SK-N-MC (cell line): Measurements from ENCODE around the gene POLD1.
"Not testable (repeated sequence)": the region's sequence is repeated elsewhere in the genome, so short reads cannot be mapped to it uniquely, and the experiment has no call there.

Source experiments
- DNase-seq: peaks from one replicate; pipeline ENCODE4 v3.0.0-alpha.2; 2011; ENCODE audit warnings: low read depth, low spot score
- H3K27ac ChIP-seq: fragments of 200-600 bp; sonication (generic); 2 replicates; pipeline ENCODE4 v1.5.1; 2016; ENCODE audit warnings: mixed run types
- H3K36me3 ChIP-seq: fragments of 200-600 bp; sonication (generic); 2 replicates; pipeline ENCODE4 v1.6.1; 2017; ENCODE audit warnings: antibody characterized with exemption, low read length, mixed read lengths; ENCODE audit not compliant: insufficient read depth
- H3K4me3 ChIP-seq: fragments of 200-600 bp; sonication (generic); 2 replicates; pipeline ENCODE4 v1.5.1; 2016
- H3K9ac ChIP-seq: fragments of 200-600 bp; sonication (generic); 2 replicates; pipeline ENCODE4 v1.8.0; 2017; ENCODE audit warnings: mixed run types, mixed read lengths; ENCODE audit not compliant: insufficient read length
- H3K9me3 ChIP-seq: fragments of 200-600 bp; sonication (generic); 2 replicates; pipeline ENCODE4 v1.6.1; 2017; ENCODE audit warnings: low read depth, mild to moderate bottlenecking, antibody characterized with exemption, low read length, moderate library complexity, mixed read lengths
- EZH2 ChIP-seq: fragments of 200-600 bp; sonication (generic); IDR thresholded peaks from one replicate; pipeline ENCODE4 v1.6.1; 2017; ENCODE audit warnings: antibody characterized with exemption
- FOXP2 ChIP-seq: optimal IDR thresholded peaks from 2 replicates; pipeline ENCODE3; 2011; ENCODE audit warnings: mild to moderate bottlenecking, moderate library complexity; ENCODE audit not compliant: insufficient read depth; ENCODE audit errors: extremely low read length, control extremely low read depth
- POLR2AphosphoS5 ChIP-seq: IDR thresholded peaks from 2 replicates; pipeline ENCODE4 v1.6.1; 2012; ENCODE audit warnings: mild to moderate bottlenecking, low read depth, low read length, borderline replicate concordance

Gene POLD1

DNA sequence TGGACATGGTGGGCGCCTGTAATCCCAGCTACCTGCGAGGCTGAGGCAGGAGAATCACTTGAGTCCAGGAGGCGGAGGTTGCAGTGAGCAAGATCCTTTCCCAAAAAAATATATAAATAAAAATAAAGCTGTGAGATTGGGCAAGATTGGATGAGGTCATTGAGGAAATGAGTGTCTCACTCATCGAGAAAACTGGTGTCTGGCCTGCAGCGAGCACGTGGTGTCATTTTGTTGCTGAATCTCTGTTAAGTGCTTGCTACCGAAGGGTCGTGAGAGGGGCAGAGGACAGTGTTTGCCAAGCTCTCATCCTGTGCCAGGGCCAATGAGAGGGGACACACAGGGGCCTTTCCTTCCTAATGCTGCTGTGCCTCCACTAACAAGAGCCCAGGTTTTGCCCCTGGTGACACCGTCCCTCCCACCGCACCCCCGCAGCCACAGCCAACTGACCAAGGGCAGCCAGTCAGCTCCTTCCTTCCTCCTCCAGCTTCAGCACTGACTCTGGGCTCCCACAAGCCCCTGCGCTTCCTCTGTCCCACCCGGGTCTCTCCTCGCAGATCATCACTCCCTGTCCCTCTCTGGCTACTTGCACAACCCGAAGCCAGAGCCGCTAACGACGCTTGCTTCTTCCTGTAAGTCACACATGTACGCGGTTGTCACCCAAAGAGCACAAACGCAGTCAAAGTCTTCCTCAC is 3.2 kb downstream of the POLD1 start:
- no peak overlapping the region for H3K27ac ChIP-seq
- TF ChIP-seq POLR2AphosphoS5 = no peak
- TF ChIP-seq EZH2 = no peak
- TF ChIP-seq FOXP2 = no peak
- H3K4me3 ChIP-seq = no peak overlapping the region
- no peaks in the 10 kb centered on the region for H3K9me3 ChIP-seq
- DNase-seq = no peak
- H3K36me3 ChIP-seq = peaks cover 22% of the 10 kb centered on the region; the same call in 1 of the 2 replicates
- H3K9ac ChIP-seq = no peak overlapping the region

DNA sequence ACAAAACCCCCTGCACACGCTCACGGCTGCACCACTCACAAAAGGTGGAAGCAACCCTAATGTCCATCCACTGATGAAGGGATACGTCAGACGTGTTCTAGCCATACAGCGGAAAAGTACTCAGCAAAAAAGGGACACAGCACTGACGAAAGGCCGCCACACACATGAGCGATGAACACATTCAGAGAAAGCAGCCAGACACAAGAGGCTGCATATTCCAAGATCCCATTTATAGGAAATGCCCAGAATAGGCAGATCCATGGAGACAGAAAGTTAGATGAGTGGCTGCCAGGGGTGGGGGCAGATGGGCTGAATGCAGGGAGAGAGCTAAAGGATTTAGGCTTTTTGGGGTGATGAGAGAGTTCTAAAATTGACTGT is 3.7 kb downstream of the POLD1 start:
- Histone ChIP-seq H3K36me3 (peaks cover 27% of the 10 kb centered on the region), H3K9ac (no peak overlapping the region), H3K27ac (no peak overlapping the region), H3K4me3 (no peak overlapping the region), H3K9me3 (no peaks in the 10 kb centered on the region)
- TF ChIP-seq POLR2AphosphoS5 (no peak), EZH2 (no peak), FOXP2 (no peak)
- DNase-seq = no peak

DNA sequence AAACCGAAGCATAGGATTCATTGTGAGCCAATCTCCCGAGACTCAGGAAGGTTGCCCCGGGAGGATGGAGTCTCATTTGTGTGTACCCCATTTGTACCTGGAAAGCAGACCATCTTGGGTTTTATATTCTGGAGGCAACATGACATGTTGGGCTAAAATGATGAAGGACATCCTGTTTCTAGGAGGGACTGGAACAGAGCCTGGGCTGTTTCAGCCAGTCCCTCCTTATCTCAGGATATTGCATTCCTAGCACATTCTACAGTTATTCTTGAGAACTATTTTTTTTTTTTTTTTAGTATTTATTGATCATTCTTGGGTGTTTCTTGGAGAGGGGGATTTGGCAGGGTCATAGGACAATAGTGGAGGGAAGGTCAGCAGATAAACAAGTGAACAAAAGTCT is 6.1 kb downstream of the POLD1 start:
- H3K4me3 ChIP-seq, H3K27ac ChIP-seq, DNase-seq, H3K9ac ChIP-seq, H3K9me3 ChIP-seq: not testable (repeated sequence)
- H3K36me3 ChIP-seq = peaks cover 31% of the 10 kb centered on the region

DNA sequence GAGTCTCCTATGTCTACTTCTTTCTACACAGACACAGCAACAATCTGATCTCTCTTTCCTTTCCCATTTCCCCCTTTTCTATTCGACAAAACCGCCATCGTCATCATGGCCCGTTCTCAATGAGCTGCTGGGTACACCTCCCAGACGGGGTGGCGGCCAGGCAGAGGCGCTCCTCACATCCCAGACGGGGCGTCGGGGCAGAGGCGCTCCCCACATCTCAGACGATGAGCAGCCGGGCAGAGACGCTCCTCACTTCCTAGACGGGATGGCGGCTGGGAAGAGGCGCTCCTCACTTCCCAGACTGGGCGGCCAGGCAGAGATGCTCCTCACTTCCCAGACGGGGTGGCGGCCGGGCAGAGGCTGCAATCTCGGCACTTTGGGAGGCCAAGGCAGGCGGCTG is 6.8 kb downstream of the POLD1 start:
- peaks cover 31% of the 10 kb centered on the region for H3K36me3 ChIP-seq

DNA sequence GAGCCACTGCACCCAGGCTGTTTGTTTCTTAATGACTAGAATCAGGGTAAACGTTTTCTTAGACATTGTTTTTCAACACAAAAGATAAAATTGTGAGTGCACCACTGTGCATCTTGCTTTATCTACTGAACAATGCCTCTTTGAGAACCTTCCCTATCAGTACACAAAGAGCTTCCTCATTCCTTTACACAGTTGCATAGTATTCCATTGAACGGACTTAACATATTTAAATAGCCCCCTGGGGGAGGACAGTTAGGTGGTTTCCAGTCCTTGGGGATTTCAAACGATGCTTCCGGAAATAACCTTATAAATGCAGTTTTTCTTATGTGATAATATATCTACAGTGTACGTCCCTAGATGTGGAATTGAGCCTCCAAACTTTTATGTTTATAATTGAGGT is 8.6 kb downstream of the POLD1 start:
- Histone ChIP-seq H3K4me3 (no peak overlapping the region), H3K27ac (no peak overlapping the region), H3K36me3 (peaks cover 19% of the 10 kb centered on the region), H3K9ac (no peak overlapping the region), H3K9me3 (no peaks in the 10 kb centered on the region)
- TF ChIP-seq FOXP2 (no peak), EZH2 (no peak), POLR2AphosphoS5 (no peak)
- DNase-seq = no peak

More for the DNA sequence above, 6.8 kb downstream of the POLD1 start:
- DNase-seq, H3K27ac ChIP-seq, H3K9ac ChIP-seq, H3K4me3 ChIP-seq, H3K9me3 ChIP-seq: not testable (repeated sequence)

DNA sequence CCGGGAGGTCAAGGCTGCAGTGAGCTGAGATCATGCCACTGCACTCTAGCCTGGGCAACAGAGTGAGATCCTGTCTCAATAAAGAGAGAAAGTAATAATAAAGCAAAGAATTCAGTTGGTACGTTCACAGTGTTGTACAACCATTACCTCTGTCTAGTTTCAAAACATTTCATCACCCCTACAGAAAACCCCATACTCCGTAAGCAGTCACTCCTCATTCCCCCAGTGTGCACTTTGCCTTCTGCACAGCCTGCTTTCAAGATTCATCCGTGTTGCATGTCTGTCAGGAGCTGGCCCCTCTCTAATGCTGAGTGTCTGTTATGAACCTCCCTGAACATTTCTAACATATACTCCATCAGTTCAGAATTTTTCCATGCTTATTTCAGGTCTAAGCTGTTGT is 9.4 kb downstream of the POLD1 start:
- TF ChIP-seq POLR2AphosphoS5 (no peak), FOXP2 (no peak), EZH2 (no peak)
- Histone ChIP-seq H3K36me3 (peaks cover 15% of the 10 kb centered on the region), H3K9ac (no peak overlapping the region), H3K4me3 (no peak overlapping the region), H3K27ac (no peak overlapping the region; the same call in 1 of the 2 replicates), H3K9me3 (no peaks in the 10 kb centered on the region)
- DNase-seq = no peak

DNA sequence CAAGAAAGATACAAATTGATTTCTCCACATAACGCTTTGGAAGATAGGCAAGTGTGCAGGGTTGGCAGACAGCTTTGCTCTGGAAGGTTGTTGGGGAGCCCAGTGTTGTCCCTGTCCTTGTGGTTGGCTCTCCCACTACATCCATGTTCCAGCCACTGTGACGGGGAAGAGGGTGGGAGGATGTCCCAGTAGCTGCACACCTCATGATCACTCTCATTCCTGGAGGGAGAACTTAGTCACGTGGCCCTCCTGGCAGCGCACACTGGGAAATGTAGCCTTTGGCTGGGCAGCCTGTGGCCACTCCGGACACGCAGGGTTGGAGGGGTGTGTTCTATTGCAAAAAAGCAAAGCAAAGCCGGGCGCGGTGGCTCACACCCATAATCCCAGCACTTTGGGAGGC is 9.9 kb downstream of the POLD1 start:
- H3K36me3 ChIP-seq = peaks cover 18% of the 10 kb centered on the region
- TF ChIP-seq POLR2AphosphoS5 = no peak
- no peak for TF ChIP-seq EZH2
- TF ChIP-seq FOXP2 = no peak
- no peak overlapping the region for H3K9ac ChIP-seq
- H3K27ac ChIP-seq = peak overlapping the region; percentile 17; the same call in 1 of the 2 replicates
- H3K9me3 ChIP-seq = no peaks in the 10 kb centered on the region
- no peak for DNase-seq
- no peak overlapping the region for H3K4me3 ChIP-seq

DNA sequence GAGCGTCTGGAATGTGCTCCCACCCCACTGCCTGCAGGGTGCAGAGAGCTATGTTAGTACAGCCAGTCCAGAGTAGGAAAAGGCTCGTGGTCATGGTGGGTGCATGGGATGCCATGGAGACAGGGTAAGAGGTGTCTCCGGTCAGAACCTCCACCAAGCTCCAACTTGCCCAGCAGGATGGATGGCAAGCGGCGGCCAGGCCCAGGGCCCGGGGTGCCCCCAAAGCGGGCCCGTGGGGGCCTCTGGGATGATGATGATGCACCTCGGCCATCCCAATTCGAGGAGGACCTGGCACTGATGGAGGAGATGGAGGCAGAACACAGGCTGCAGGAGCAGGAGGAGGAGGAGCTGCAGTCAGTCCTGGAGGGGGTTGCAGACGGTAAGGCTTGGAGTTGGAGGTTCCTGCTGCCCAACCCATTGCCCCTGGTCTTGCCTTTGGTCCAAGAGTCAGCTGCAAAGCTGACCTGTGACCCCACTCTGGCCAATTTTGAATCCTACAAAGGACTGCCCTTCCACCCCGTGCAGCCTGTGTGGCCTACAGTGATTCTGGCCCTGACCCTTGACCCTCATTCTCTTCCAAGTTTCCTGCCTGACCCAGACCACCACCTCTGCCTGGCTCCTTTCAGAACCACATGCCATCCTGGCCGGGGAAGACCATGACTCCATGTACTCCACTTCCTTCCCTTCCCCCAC is 14.7 kb downstream of the POLD1 start:
- no peaks in the 10 kb centered on the region for H3K9me3 ChIP-seq
- TF ChIP-seq EZH2 (no peak), POLR2AphosphoS5 (no peak), FOXP2 (no peak)
- DNase-seq = no peak
- peaks cover 27% of the 10 kb centered on the region; the same call in 1 of the 2 replicates for H3K36me3 ChIP-seq
- no peak overlapping the region for H3K4me3 ChIP-seq
- H3K9ac ChIP-seq = no peak overlapping the region
- H3K27ac ChIP-seq = no peak overlapping the region

DNA sequence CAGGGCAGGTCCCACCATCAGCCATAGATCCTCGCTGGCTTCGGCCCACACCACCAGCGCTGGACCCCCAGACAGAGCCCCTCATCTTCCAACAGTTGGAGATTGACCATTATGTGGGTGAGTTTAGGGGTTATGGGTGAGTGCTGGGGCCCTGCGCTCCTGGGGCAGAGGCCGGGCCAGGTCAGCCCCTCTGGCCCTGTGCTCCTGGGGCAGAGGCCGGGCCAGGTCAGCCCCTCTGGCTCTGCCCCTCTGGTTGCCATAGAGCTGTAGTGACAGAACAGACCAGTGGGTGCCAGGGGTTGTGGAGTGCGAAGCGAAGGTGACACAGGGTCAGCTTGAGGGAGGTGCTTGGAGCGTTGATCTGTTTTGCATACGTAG is 15.2 kb downstream of the POLD1 start:
- Histone ChIP-seq H3K4me3 (no peak overlapping the region), H3K27ac (no peak overlapping the region), H3K36me3 (peaks cover 29% of the 10 kb centered on the region; the same call in 1 of the 2 replicates), H3K9me3 (no peaks in the 10 kb centered on the region), H3K9ac (no peak overlapping the region)
- DNase-seq = no peak
- TF ChIP-seq POLR2AphosphoS5 (no peak), FOXP2 (no peak), EZH2 (no peak)
